ENCODE results near the gene USP9Y. TPM values are rescaled to one million over a fixed set of nuclear protein-coding genes. Genes with fewer than 3 reads are reported as not detected.

USP9Y gene
- total RNA-seq, 4 donors from 2014 or later, result 6.8 to 11.1 TPM; not detected in 2

DNA sequence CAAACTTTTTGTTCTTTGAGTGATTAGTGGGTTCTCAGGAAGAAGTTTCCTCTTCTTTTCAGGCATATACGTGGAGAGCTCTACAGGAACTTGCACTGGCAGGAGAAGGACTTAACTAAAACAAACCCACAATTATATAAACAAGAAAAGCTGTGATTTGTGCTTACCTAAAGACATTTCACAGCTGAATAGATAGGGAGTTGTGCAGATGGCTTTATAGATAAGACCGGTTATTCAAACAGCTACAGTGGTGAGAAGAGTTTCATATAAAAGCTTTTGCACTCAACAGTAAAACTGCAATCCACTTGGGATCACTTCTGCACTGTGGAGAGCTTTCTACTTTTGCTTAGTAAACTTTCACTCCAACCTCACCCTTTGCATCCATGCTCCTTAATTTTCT lies 197.6 kb downstream of the USP9Y start:
- Histone ChIP-seq H3K4me1 (no peaks in the 10 kb centered on the region), H3K4me3 (no peak overlapping the region), H3K36me3 (no peaks in the 10 kb centered on the region), H3K27me3 (no peaks in the 10 kb centered on the region), H3K27ac (no peak overlapping the region), H3K9me3 (no peaks in the 10 kb centered on the region)
- TF ChIP-seq POLR2A (IDR thresholded peaks at IDR 0.05) (no peak), CTCF (IDR thresholded peaks at IDR 0.05) (no peak)
- DNase-seq, result no peak

GRCh38 chrY:12904618-12905516 lies 203.8 kb downstream of the USP9Y start, which contains the start of gene DDX3Y:
DDX3Y (plus strand) TSS chrY:12904868; CDS start chrY:12904937, 69 bp downstream.
- peak within 1 kb of the TSS in 2 of 4 donors; percentile 94 to 96 for H3K27ac ChIP-seq
- TF ChIP-seq CTCF (IDR thresholded peaks at IDR 0.05) (no peak), POLR2A (IDR thresholded peaks at IDR 0.05) (peak in 1 of 2 donors; percentile 75)
- H3K9me3 ChIP-seq, result no peaks in the 10 kb centered on the region
- H3K27me3 ChIP-seq, result no peaks in the 10 kb centered on the region
- H3K36me3 ChIP-seq, result no peaks in the 10 kb centered on the region
- peak within 1 kb of the TSS in 2 of 4 donors; percentile 62 to 71 for H3K4me3 ChIP-seq
- DNase-seq, result peak in 1 of 3 donors; percentile 81
- H3K4me1 ChIP-seq, result no peaks in the 10 kb centered on the region

- H3K36me3 ChIP-seq, result no peaks in the 10 kb centered on the region
- no peaks in the 10 kb centered on the region for H3K4me1 ChIP-seq
- peak in 1 of 3 donors; percentile 67 for DNase-seq
- no peaks in the 10 kb centered on the region for H3K27me3 ChIP-seq
- TF ChIP-seq POLR2A (IDR thresholded peaks at IDR 0.05), result no peak
- no peak for TF ChIP-seq CTCF (IDR thresholded peaks at IDR 0.05)
- H3K4me3 ChIP-seq, result peak overlapping the region in 2 of 4 donors; percentile 62 to 71
- H3K27ac ChIP-seq, result peak overlapping the region in 2 of 4 donors; percentile 94 to 96
- H3K9me3 ChIP-seq, result no peaks in the 10 kb centered on the region
Measured at GRCh38 chrY:12905517-12905872, 204.5 kb downstream of the USP9Y start.

- peak overlapping the region in 2 of 4 donors; percentile 62 to 71 for H3K4me3 ChIP-seq
- no peaks in the 10 kb centered on the region for H3K9me3 ChIP-seq
- H3K27me3 ChIP-seq, result no peaks in the 10 kb centered on the region
- H3K27ac ChIP-seq, result peak overlapping the region in 2 of 4 donors; percentile 94 to 96
- no peak for TF ChIP-seq CTCF (IDR thresholded peaks at IDR 0.05)
- TF ChIP-seq POLR2A (IDR thresholded peaks at IDR 0.05), result no peak
- no peaks in the 10 kb centered on the region for H3K36me3 ChIP-seq
- DNase-seq, result no peak
- H3K4me1 ChIP-seq, result no peaks in the 10 kb centered on the region
Measured at GRCh38 chrY:12905895-12906294, 204.9 kb downstream of the USP9Y start.

Other genes with a start within 250 kb of the USP9Y start
- gene DDX3Y, start 203.6 kb downstream of the USP9Y start, total RNA-seq, result 10 to 100 TPM in 2 of 4 donors, not detected in 2; 34.9 to 67.4 TPM

Measured in Peyer's patch (tissue), 4 donors.